CD4-positive, alpha-beta T cell treated with Interferon gamma for 1 hour (primary cell): ENCODE results near the gene COL4A2.
"Not testable (repeated sequence)": the region's sequence is repeated elsewhere in the genome, so short reads cannot be mapped to it uniquely, and the experiment has no call there.

Experiments used
- DNase-seq: peaks from one replicate; pipeline ENCODE4 v3.0.0-alpha.2; 2020

Gene COL4A2

DNA sequence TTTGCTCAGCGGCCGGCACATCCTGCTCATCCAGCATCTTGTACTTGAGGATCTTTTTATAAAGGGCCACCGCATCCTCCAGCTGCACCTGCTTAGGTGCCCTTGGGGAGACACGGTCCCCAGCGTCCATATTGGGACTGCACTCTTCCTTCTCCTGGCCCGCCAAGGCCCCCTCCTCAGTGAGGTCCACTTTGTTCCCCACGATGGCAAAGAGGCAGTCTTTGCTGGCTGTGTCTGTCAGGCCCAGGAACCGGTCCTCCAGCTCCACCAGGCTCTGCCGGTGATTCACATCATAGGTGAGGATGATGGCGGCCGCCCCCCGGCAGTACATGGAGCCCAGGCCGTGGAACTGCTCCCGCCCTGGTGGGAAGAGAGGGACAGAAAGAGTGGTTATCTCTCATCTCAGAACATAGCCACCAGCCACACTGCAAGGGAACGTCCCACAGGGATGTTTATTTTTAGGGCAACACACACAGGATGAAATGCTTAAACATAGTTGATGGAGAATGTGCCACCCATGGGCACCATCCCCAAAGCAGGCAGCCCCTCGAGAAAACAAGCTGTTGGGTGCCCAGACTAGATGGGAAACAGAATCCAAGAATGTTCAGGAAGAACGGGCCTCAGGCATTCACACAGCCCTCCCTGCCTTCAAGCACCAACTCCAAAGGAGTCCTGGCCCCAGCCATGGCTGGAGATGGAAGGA, 216.9 kb downstream of the COL4A2 start:
- no peak for DNase-seq

DNA sequence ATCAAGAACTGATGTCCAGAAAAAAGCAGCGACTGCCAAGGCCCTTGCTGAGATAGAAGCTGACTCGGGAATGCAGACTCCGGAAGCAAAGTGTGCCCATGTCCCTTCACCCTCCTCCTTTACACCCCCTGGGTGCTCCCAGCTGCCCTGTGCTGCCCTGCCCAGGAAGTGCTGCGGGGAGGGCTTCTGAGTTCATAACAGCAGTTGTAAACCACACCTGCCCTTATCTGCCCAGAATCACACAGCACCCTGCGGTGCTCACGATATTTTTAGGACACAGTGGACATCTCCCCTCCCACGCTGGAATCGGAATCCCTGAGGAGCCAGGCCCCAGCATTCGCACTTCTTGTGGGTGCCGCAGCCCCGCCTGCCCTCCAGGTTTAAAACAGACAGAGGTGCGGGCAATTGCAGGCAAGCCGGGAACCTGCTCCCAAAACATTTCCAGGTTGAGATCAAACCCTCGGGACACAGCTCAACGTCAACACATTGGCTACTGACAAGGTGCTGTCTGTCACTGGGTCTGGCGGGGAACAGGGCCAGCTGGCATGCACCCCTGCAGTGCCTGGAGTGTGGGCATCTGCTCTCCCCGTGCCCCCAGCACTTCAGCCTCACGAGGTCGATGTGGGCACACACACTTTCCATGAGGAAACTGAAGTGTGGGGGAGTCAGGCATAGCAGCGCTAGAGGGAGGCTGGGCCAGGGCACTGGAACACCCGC, 217.6 kb downstream of the COL4A2 start:
- no peak for DNase-seq

DNA sequence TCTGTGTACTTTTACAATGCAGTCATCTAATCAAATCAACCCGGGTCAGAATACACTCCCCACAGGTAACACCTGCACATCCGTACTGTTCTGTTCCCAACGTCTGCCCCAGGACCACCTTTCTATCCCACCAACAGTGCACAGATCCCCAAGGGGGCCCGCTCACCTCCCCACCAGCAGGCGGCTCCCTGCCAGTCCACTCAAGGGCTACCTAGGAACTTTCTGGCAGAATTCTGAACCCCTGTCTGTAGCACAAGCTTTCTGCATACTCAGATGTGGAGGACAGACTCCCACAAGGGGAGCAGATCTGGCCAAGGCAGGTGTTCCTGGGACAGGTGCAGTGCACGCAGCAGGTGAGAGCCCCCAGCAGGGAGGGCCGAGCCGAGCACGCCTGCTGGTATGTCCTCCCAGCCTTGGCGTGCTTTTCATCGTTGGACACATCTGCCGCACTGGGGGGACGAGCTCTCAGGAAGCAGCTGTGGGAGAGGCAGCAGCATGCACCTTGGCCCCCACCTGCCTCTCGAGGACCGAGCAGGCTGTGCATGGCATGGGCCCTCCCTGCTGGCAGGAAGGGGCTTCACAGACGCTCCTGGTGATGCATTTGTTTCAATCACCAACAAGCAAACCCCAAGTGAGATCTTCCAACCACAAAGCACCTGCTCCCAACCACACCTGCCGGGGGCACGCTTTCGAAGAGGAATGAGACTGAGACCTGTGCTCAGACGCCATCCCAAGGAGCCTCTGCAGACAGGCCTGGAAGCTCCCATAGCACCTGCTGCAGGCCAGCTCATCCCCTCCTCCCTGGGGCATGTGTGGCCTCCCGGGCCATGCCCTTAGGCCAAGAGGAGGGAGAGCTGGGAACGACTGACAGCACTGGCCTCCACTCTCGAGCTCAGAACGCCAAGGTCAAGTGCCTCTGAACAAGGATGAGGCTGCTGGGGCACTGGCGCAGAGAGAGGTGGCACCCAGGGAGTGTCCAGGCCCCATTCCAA, 218.5 kb downstream of the COL4A2 start:
- peak; percentile 16 for DNase-seq

DNA sequence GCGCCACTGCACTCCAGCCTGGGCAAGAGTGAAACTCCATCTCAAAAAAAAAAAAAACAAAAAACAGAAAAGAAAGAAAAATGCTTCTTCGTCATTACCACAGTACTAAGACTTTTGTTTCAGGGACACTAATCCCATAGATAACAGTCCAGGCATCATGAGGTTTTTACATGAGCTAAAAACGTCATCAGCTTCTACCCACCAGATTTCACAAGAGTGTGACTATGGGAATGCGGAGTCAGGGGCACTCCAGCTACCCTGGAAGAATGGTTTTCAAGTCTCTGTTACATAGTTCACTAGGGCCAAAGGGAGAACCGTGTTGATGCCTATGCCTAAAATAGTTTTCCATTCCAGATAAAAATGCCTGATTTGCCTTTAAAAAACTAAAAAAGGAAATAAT, 221.3 kb downstream of the COL4A2 start:
- peak; percentile 36 for DNase-seq

DNA sequence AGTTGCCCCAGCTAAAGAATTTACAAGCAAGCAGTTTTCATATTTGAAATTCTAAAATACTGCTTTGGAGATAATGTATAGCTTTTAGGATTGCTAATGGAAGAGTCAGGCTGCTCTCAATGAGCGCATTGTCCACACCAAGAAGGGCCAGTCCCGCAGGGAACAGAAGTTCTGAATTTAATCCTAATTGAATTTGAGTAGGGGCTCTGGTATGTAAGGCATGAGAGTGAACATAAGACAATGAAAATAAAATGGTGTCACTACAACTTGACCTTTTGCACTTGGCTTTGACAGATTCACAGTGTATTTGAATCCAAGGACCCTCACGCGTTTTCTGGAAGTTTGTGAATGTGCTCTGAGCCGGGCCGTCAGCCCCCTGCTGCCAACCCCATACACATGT, 221.8 kb downstream of the COL4A2 start:
- no peak for DNase-seq

DNA sequence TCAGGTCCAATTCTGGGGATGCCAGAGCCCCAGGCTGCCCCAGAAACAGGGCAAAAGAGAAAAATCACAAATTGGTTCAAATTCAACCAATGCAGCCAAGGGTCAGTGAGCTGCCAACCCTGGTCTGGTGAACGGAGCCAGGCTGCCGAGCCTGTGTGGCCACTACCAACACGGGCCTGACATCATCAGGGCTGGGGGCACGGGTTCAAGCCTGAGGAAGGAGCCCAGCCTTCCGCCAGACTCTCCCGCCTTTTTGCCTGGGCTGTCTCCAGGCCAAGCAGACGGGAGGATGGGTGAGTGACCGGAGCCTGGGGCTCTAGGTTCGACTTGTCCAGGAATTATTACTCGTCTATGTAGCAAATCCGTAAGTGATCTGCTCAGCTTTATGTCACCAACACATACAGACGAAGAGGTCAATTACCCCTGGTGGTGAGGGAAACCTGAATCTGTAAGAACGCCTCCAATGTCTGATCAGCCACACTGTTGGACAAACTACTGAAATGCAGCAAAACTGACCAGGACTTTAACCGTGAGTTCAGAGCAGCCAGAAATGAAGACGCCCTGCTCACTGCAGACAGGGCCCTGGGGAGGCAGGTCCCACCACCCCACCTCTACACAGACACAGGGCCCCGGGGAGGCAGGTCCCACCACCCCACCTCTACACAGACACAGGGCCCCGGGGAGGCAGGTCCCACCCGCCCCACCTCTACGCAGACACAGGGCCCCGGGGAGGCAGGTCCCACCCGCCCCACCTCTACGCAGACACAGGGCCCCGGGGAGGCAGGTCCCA, 222.6 kb downstream of the COL4A2 start:
- DNase-seq = no peak

DNA sequence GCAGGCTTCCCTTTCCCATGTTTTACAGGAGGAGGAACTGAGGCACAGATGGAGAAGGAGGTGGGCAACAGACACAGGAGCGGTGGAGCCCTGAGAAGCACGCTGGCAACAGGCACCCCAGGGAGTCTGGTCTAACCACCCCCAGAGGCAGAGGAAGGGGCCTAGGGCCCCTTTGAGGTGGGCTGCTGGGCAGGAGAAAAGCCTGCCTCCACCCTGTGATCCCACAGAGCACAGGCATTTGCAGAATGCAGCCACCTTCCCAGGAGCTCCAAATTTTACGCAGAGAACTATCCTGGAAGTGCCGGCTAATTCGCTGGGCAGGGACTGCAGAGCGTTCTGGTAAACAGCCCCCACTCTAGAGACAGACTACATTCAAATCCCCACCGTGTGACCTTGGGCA, 224.0 kb downstream of the COL4A2 start:
- DNase-seq = no peak

DNA sequence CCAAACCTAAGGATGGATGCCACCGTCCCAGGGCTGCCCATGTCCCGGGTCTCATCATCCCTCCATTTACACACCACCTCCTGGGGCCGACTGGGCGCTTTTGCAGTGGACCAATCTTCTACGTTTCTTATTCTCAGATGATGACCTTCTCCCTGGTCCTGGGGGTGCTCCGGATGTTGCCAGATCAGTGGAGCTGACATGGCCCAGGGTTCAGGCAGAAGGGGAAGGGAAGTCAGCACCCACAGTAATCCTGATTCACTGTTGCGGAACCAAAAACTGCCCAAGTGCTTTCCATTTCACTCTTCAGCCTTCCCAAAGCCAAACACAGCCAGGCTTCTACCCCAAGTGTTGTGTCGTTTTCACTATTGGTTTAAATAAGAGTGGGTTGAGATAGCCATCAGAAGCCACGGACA, 224.6 kb downstream of the COL4A2 start:
- DNase-seq = peak; percentile 33

DNA sequence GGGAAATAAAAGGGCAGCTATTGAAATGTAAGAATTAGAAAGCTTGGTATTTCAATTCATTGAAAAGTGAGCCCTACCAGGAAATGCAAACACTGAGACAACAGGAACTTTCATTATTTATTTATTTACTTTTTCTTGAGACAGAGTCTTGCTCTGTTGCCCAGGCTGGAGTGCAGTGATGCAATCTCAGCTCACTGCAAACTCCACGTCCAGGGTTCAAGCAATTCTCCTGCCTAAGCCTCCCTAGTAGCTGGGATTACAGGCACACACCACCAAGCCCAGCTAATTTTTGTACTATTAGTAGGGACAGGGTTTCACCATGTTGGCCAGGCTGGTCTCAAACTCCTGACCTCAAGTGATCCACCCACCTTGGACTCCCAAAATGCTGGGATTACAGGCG, 225.2 kb downstream of the COL4A2 start:
- not testable (repeated sequence) for DNase-seq

DNA sequence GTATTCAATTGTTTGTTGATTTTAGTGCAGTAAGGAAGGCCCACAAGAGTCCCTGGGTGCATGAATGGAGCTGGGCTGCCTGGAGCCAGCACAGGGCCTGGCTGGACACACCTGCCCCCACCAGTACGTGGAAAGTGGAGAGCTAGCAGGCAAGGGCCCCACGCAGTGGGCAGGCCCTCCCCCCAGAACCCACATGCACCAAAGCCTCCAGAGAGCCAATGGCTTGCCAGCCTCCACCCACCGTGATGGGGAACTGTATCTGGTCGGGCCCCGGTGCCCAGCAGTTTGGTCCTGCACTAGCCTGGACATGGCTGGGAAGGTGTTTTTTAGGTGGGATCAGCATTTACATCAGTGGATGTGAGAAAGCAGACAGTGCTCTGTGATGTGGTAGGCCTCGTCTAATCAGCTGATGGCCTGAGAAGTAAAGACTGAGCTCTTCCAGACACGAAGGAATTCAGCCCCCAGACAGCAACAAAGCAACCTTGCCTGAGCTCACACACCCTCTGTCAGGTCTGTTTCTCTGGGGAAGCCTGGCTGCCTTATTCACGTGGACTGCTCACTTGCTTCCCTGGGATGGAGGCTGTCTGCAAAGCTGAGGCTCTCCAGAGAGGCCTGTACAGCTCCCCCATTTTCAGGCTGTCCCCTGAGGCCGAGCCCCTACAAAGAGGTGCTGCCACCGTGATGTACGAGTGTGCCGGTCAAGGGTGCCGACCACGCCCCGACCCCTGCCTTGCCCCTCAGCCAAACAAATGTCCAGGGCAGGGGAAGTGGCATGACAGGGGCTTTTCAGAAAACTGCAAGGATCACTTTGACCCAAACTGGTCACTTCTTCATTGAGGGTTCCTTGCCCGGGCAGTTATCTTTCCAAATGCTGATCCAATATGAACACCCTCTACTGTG, 226.9 kb downstream of the COL4A2 start:
- no peak for DNase-seq

DNA sequence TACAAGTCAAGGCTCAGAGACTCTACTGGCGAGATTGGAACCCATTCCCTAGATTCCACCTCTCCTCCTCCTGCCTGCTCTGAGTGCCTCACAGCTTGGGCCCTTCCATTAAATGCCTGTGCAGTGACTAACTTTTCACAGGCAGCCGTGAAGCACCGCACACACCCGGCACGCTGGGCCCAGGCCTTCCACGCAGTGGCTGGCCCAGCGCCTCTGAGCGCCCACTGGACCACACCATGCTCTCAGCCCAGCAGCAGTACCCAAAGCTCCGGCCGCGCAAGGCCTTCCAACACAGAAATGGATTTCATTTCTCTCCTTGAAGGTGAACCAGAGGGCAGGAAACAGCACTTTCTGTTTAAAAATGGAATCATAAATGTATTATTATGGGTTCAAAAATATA, 228.4 kb downstream of the COL4A2 start:
- no peak for DNase-seq

DNA sequence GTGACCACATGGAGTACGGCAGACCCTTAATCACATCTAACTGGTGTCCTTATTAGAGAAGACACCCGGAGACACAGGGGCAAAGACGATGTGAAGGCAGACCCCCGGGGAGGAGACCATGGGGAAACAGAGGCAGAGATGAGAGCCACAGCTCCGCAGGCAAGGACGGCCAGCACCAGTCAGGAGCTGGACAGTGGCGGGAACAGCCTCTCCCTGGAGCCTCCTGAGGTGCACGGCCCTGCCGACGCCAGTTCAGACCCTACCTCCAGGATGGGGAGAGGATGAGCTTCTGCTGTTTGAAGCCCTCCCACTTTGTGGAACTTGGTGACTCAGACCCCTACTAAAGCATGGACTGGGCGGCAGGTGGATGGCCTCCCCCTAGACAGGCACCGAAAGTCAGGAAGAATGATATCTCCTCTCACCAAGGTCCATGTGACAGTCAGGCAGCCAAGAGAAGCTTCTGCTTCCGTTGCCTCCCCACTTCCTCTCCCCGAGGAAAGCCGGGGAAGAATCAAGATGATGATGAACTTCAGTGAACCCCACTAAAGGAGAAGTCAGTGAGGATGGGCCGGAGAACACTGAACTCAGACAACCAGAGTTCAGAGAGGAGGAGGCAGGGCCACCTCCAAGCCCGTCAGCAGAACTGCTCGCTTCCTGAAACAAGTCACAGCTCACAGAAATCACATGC, 229.1 kb downstream of the COL4A2 start:
- DNase-seq = peak; percentile 78

DNA sequence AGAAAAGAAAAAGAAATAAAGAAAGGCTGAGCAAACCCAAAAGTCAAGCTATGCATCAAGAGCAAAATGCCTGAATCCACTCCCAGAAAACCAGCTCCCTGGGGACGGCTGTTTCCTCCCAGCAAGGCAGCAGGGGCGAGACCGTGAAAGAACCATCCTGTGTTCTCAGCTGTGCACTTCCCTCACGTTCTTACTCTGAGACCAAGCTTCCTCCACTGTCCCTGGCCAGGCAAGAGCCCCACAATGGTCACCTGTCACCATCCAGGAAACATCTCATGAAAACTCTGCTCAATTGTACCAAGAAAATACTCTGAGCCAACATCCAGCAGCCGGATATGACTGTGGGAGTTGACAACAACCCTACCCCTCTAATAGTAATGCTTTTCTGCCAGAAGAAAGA, 231.5 kb downstream of the COL4A2 start:
- peak; percentile 10 for DNase-seq

DNA sequence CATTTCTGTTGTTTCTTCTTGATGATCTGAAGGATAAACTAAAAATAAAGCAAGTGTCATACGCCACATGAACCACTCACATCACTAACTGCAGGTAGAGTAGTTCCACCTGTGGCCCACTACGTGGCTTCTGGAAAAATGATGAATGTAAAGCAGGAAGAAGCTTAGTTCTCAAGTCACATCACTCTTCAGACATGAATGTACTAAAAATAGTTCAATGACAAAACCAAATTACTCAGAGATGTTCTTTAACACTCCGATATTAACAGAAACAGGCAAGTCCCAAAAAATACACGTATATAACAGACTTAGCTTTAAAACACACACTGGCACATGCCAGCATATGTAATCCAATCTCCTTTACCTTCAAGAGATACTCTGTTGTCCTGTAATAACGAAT, 232.8 kb downstream of the COL4A2 start:
- no peak for DNase-seq

DNA sequence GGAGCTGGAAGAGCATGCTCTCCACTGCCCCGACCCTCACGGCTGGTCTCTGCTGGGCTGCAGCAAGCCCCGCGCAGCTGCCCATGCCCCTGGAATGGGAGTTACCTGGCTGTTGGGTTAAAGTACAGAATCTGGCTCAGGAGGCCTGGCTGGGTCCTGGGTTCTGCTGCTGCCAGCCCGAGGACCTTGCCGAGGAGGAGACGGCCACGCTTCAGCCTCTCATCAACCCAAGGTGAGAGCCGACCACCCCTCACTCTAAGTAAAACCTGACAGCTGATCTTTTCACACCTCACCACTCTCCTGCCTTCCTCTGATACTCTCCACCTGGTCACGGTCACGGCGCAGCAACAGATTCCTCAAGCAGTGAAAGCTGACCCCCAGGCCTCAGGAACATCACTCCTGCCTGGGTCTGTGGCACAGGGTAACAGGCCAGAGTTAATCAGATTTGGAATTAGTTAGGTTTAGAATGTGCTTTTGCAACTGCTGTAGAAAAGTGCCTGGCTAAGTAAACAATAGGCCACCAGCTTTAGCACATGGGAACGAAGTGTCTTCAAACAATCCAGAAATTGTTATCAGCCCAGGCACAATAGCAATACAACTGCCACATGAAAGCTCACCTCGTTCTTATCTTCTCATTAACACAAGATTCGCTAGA, 233.9 kb downstream of the COL4A2 start:
- no peak for DNase-seq

DNA sequence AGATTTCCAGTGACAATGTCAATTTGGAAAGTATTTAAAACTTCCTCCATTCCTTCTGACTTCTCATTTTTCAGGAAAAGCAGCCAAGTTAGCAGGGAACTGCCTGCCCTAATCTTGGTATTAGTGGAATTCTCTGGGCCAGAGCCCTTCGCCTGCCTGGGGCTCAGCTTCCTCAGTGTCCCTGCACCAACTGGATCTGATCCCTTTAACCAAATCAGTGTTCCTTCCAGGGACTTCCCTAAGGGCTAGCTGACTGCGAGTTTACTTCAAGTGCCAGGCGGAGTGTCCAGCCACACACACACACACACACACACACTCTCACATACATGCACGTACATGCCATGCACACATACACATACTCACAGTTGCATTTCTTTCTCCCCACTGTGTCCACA, 234.4 kb downstream of the COL4A2 start:
- no peak for DNase-seq

DNA sequence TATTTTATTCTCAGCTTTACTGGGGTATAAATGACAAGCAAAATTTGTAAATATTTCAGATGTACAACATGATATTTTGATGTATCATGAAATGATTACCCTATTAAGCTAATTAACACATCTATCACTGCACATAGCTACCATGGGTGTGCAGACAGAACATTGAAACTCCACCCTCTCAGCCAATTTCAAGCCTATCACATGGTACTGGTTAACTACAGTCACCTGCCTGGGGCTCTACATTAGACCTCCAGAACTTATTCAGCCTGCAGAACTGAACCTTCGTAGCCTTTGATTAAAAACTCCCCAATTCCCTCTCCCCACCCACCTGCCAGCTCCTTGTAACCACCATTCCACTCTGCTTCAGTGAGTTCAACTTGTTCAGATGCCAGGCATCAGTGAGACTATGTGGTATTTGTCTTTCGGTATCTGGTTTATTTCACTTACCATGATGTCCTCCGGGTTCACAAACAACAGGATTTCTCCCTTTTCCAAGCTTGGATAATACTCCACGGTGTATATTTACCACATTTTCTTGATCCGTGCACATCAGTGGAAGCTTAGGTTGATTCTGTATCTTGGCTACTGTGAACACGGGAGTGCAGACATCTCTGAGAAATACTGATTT, 235.2 kb downstream of the COL4A2 start:
- no peak for DNase-seq

DNA sequence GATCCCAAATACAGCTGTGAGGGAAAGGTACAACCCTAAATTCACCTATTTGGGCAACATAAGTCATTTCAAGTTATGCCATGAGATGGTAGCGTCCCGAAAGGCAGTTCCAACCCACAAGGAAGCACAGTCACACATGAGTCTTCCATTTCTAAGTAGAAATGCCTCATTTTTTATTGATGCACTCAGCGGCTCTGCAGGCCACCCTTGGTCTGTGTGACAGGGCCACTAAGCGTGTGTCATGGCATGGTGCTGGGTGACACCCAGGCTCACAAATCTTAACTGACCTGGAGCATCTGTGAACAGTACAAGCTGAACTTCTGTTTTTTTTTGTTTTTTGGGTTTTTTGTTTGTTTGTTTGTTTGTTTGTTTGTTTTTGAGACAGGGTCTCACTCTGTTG, 239.3 kb downstream of the COL4A2 start:
- no peak for DNase-seq

DNA sequence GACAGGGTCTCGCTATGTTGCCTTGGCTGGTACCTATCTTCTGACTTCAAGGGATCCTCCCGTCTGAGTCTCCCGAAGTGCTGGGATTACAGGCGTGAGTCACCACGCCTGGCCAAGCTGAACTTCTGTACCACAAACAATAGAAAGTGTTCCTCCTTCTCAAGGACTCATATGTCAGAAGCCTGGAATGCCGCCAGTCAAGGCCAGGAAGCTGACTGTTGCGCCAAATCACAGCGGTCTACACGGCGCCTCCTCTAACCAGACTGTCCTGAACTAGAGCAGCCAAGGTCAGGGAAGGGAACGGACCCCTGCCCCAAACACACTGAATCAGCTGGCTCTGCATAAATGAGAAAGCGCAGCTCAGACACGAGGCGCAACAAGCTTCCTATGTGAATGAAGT, 239.8 kb downstream of the COL4A2 start:
- DNase-seq = no peak
